Activated T-cell treated with anti-CD3 and anti-CD28 coated beads, Interleukin-2, amount 50 U/mL, for 4 hours (primary cell): Measurements from ENCODE around the gene CD244. TPM values are rescaled to one million over a fixed set of nuclear protein-coding genes. Genes with fewer than 3 reads are reported as not detected.

Experiments used
- ATAC-seq, 2 donors: fragments of 200-7000 bp; cut with Tn5 transposase; one replicate each; pipeline ENCODE4 v1.10.0; 2021
- DNase-seq: peaks from one replicate; pipeline ENCODE4 v3.0.0-alpha.2; 2020
- H3K27me3 Mint-ChIP-seq: one replicate; pipeline ENCODE4 v1.8.0; 2021; ENCODE audit warnings: low read depth, mixed read lengths
- H3K36me3 Mint-ChIP-seq: one replicate; pipeline ENCODE4 v1.8.0; 2022; ENCODE audit warnings: mixed read lengths; ENCODE audit not compliant: insufficient read depth
- H3K4me1 Mint-ChIP-seq: one replicate; pipeline ENCODE4 v1.8.0; 2021; ENCODE audit warnings: low read depth, mixed read lengths
- H3K4me3 Mint-ChIP-seq: one replicate; pipeline ENCODE4 v1.8.0; 2021; ENCODE audit warnings: mild to moderate bottlenecking, moderate library complexity, mixed read lengths
- H3K9me3 Mint-ChIP-seq: one replicate; pipeline ENCODE4 v1.8.0; 2021; ENCODE audit warnings: mixed read lengths
- total RNA-seq, 3 donors: library from RNA; stranded (reverse); gene quantifications; one replicate each; pipeline ENCODE4 v1.2.1, GENCODE V29; 2021

Gene CD244
- total RNA-seq, 3 donors from 2014 or later, result 0.30 to 0.53 (median 0.38) TPM

DNA sequence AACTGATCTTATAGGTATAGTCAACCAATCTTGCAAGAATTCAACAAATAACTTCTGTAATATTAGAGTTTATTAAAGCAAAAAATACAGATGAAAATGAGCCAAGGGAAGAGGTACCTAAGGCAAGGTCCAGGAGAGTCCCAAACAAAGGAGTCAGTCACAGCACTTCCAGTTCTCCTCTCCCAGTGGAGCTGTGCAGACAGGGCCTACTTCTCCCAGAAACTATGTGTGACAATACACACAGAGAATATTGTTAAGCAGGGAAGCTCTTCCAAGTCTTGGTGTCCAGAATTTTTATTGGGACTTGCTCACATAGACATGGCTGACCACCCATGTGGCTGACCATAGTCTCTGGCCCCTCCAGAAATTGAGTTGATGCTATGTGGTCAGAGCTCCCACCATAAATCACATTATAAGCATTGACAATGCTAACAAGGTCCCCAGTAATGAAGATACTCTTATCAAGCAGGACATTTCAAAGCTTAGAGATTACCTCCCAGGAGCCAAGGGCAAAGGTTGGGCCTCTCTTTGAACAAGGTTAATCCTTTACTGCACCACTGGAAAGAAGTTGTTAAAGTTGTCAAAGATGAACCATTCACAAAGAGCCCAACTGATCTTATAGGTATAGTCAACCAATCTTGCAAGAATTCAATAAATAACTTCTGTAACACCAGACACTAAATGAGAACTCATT is 3.5 kb upstream of the CD244 start:
- H3K9me3 Mint-ChIP-seq, result no peaks in the 10 kb centered on the region
- no peaks in the 10 kb centered on the region for H3K27me3 Mint-ChIP-seq
- no peak for DNase-seq
- peaks cover 25% of the 10 kb centered on the region for H3K4me1 Mint-ChIP-seq
- ATAC-seq, result no peak
- no peak overlapping the region for H3K4me3 Mint-ChIP-seq
- no peaks in the 10 kb centered on the region for H3K36me3 Mint-ChIP-seq

- no peaks in the 10 kb centered on the region for H3K27me3 Mint-ChIP-seq
- no peak overlapping the region for H3K4me3 Mint-ChIP-seq
- H3K36me3 Mint-ChIP-seq, result no peaks in the 10 kb centered on the region
- H3K4me1 Mint-ChIP-seq, result peaks cover 29% of the 10 kb centered on the region
- ATAC-seq, result no peak
- no peaks in the 10 kb centered on the region for H3K9me3 Mint-ChIP-seq
- no peak for DNase-seq
These were observed 2.6 kb upstream of the CD244 start for GRCh38 chr1:160865337-160865736.

- ATAC-seq, result no peak
- Mint-ChIP-seq H3K27me3 (no peaks in the 10 kb centered on the region), H3K4me3 (no peak overlapping the region), H3K9me3 (no peaks in the 10 kb centered on the region), H3K4me1 (peaks cover 29% of the 10 kb centered on the region), H3K36me3 (no peaks in the 10 kb centered on the region)
- no peak for DNase-seq
These were observed 1.5 kb upstream of the CD244 start for GRCh38 chr1:160864173-160864572.

DNA sequence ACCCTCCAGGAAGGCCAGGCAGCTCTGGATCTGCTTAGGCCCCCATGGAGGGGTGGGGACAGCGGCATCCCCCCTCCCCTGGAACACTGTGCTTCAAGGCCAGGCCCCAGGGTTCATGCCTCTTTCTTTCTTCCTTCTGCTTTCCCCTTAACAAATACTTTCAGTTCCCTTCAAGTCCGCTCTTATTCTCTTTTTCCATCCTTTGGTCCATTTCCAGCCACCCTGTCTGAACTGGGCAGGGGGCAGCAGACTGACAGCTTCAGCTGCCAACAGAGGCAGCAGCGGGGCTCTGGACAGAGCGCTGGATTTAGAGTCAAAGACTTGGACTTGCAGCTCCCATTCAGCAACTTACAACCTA is 1.1 kb upstream of the CD244 start:
- peak overlapping the region; percentile 22 for H3K4me3 Mint-ChIP-seq
- H3K27me3 Mint-ChIP-seq, result no peaks in the 10 kb centered on the region
- no peaks in the 10 kb centered on the region for H3K9me3 Mint-ChIP-seq
- H3K4me1 Mint-ChIP-seq, result peaks cover 32% of the 10 kb centered on the region
- H3K36me3 Mint-ChIP-seq, result no peaks in the 10 kb centered on the region
- DNase-seq (no peak), ATAC-seq (no peak)

DNA sequence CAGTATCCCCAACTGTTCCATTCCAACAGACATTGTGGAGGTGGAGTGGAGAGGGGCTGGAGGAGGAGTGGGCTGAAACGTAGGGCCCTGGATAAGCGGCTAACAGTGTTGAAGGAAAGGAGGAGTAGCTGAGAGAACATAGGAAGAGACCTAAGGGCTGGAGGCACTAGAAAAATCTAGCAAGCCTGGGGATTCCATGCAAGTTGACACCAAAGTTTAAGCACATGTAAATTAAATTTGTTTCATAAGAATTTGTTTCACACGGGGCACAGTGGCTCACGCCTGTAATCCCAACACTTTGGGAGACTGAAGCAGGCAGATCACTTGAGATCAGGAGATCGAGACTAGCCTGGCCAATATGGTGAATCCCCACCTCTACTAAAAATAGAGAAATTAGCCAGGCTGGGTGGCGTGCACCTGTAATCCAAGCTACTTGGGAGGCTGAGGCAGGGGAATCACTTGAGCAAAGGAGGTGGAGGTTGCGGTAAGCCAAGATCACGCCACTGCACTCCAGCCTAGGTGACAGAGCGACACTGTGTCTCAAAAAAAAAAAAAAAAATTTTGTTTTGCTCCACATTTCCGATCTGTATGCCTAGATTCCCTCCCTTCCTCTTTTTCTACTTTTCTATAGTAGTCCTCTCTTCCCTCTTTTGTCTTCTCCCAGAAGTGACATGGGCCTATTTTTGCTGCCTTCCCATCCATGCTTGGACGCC is 530 bp upstream of the CD244 start:
- Mint-ChIP-seq H3K9me3 (no peaks in the 10 kb centered on the region), H3K36me3 (peaks cover 1% of the 10 kb centered on the region), H3K4me1 (peaks cover 35% of the 10 kb centered on the region), H3K4me3 (peak overlapping the region; percentile 22), H3K27me3 (no peaks in the 10 kb centered on the region)
- ATAC-seq (no peak), DNase-seq (no peak)

DNA sequence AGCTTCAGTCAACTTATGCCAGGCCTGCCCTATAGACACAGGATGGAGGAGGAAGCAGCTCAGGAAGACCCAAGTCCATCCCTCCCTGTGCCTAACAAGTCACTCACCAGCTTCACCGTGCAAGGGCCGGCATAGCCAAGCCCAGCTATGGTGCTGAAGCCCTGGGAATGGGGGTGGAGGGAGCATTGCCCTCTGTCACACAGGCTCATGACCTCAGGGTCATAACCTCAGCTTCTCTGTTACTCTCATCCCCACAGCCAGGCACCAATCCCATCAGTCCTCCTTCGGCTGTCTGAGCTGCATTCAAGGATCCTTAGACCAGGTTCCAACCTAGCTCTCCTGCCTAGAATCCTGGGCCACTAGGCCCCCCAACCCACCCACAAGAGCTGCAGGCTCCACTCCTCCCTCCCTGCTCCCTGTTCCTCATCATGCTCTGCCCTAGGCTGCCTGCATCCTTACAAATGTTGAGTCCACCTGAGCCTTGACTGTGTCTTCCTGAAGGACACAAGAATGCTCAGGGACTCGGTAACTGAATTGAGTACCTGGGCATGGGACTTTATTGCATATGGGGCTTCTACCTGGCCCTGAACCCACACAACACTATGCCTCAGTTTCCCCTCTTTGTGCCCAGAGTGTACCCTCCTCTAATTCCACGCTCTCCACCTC is 1.7 kb downstream of the CD244 start:
- ATAC-seq (no peak), DNase-seq (no peak)
- H3K4me3 Mint-ChIP-seq, result peak overlapping the region; percentile 58
- H3K27me3 Mint-ChIP-seq, result no peaks in the 10 kb centered on the region
- no peaks in the 10 kb centered on the region for H3K9me3 Mint-ChIP-seq
- peaks cover 1% of the 10 kb centered on the region for H3K36me3 Mint-ChIP-seq
- peaks cover 34% of the 10 kb centered on the region for H3K4me1 Mint-ChIP-seq

DNA sequence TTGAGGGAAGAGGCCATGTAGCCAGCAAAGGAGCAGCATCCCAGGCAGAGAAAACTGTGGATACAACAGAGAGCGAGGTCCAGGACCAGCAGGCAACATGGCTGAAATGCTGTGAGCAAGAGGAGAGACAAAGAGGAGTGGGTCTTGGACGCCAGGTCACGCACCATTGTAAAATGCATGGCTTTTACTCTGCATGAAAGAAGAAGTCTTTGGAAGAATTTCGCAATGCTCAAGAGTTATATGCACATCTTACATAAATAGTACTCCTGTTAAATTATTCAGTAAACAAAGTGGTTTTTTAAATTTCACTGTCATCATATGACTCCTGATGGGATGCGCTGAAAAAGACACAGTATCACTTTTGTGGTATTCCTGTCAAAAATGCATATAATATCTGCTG is 3.5 kb downstream of the CD244 start:
- H3K4me1 Mint-ChIP-seq, result peaks cover 34% of the 10 kb centered on the region
- H3K27me3 Mint-ChIP-seq, result no peaks in the 10 kb centered on the region
- DNase-seq (no peak), ATAC-seq (no peak)
- H3K36me3 Mint-ChIP-seq, result peaks cover 1% of the 10 kb centered on the region
- H3K4me3 Mint-ChIP-seq, result no peak overlapping the region
- H3K9me3 Mint-ChIP-seq, result no peaks in the 10 kb centered on the region

- H3K4me3 Mint-ChIP-seq, result peak overlapping the region; percentile 2
- no peaks in the 10 kb centered on the region for H3K9me3 Mint-ChIP-seq
- DNase-seq, result no peak
- peaks cover 1% of the 10 kb centered on the region for H3K36me3 Mint-ChIP-seq
- H3K4me1 Mint-ChIP-seq, result peaks cover 30% of the 10 kb centered on the region
- ATAC-seq, result no peak
- H3K27me3 Mint-ChIP-seq, result no peaks in the 10 kb centered on the region
These were observed 4.2 kb downstream of the CD244 start for GRCh38 chr1:160858507-160858906.

- H3K4me1 Mint-ChIP-seq, result peaks cover 29% of the 10 kb centered on the region
- H3K9me3 Mint-ChIP-seq, result no peaks in the 10 kb centered on the region
- ATAC-seq (no peak), DNase-seq (no peak)
- H3K4me3 Mint-ChIP-seq, result no peak overlapping the region
- H3K36me3 Mint-ChIP-seq, result peaks cover 1% of the 10 kb centered on the region
- H3K27me3 Mint-ChIP-seq, result no peaks in the 10 kb centered on the region
These were observed 4.6 kb downstream of the CD244 start for GRCh38 chr1:160858097-160858496.

GRCh38 chr1:160855181-160855981 is 7.3 kb downstream of the CD244 start:
- Mint-ChIP-seq H3K9me3 (no peaks in the 10 kb centered on the region), H3K4me1 (peaks cover 13% of the 10 kb centered on the region), H3K36me3 (peaks cover 1% of the 10 kb centered on the region), H3K27me3 (no peaks in the 10 kb centered on the region), H3K4me3 (no peak overlapping the region)
- DNase-seq, result no peak
- ATAC-seq, result peak; percentile 60 to 78

DNA sequence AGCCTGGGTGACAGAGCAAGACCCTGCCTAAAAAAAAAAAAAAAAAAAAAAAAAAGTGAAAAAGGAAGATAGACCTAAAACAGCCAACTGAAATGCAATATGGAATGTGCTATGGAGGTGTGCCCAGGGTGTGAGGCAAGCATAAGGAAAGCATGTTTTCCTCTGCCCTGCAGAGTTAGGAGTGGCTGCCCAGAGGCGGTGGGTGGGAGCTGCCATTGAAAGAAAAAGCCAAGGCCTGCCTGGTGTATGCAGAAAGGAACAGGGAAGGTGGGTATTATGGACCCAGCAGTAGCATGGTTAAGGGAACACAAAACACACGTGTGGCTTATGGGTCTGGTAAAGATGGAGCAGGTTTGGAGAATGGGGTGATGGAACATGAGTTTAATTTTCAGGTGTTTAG is 8.9 kb downstream of the CD244 start:
- no peak overlapping the region for H3K4me3 Mint-ChIP-seq
- H3K4me1 Mint-ChIP-seq, result peaks cover 12% of the 10 kb centered on the region
- no peaks in the 10 kb centered on the region for H3K9me3 Mint-ChIP-seq
- DNase-seq (no peak), ATAC-seq (no peak)
- no peaks in the 10 kb centered on the region for H3K27me3 Mint-ChIP-seq
- H3K36me3 Mint-ChIP-seq, result peaks cover 1% of the 10 kb centered on the region

DNA sequence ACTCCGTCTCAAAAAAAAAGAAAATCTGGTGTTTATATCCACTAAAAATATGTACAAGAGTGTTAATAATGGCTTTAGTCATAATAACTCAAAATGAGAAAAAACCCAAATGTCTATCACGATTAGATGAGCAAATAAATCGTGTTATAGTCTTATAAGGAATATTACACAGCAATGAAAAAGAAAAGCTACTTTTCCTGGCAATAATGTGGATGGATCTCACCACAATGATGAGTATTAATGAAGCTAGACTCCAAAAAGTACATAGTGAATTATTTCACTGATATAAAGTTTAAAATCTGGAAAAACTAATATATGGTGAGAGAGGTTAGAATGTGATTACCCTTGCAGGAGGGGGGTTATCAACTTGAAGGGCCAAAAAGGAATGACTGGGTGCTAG is 9.7 kb downstream of the CD244 start:
- Mint-ChIP-seq H3K4me3 (no peak overlapping the region), H3K36me3 (peaks cover 2% of the 10 kb centered on the region), H3K9me3 (no peaks in the 10 kb centered on the region), H3K27me3 (no peaks in the 10 kb centered on the region), H3K4me1 (peaks cover 7% of the 10 kb centered on the region)
- DNase-seq, result no peak
- ATAC-seq, result no peak

DNA sequence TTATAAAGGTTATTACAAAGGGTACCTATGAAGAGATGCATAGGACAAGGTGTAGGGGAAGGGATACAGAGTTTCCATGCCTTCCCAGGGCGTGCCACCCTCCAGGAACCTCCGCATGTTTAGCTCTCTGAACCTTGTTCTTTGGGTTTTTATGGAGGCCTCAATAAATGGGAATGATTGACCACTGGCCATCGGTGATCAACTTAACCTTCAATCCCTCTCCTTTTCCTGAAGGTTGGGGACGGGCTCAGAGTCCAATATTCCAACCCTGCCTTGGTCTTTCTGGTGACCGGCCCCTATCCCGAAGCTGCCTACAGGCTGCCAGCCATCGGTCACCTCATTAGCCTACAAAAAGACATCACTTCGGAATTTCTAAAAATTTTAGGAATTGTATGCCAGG is 11.7 kb downstream of the CD244 start:
- no peaks in the 10 kb centered on the region for H3K27me3 Mint-ChIP-seq
- H3K4me1 Mint-ChIP-seq, result peaks cover 7% of the 10 kb centered on the region
- no peaks in the 10 kb centered on the region for H3K9me3 Mint-ChIP-seq
- no peak overlapping the region for H3K4me3 Mint-ChIP-seq
- no peak for ATAC-seq
- H3K36me3 Mint-ChIP-seq, result peaks cover 3% of the 10 kb centered on the region
- DNase-seq, result no peak

DNA sequence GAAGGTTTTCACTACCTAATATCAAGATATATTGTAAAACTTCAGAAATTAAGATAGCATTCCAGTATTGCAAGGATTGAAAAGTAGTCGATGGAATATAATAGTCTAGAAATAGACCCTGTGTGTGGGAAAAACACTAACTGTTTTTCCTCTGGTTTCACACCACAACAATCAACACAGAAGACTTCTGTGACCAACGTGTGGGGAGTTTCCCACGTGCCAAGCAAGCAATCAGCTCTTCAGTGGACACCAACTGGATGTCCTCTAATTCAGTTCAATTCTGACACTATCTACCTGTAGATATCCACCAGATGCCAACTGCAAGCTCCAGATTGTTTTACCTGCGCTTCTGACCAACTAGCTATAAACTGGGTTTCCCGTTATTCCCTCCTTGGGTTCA is 12.1 kb downstream of the CD244 start:
- Mint-ChIP-seq H3K4me1 (peaks cover 7% of the 10 kb centered on the region), H3K27me3 (no peaks in the 10 kb centered on the region), H3K9me3 (no peaks in the 10 kb centered on the region), H3K4me3 (no peak overlapping the region), H3K36me3 (peaks cover 3% of the 10 kb centered on the region)
- DNase-seq (no peak), ATAC-seq (no peak)
